Heart left ventricle (tissue), 16 donors: Measurements from ENCODE around the gene FAM83B. TPM values are rescaled to one million over a fixed set of nuclear protein-coding genes. Genes with fewer than 3 reads are reported as not detected.

Source experiments
- ATAC-seq, 4 donors: fragments of 200-7000 bp; cut with Tn5 transposase; one replicate each; pipeline ENCODE4 v1.9.1; 2020 to 2022; ENCODE audit warnings: moderate library complexity in 4 of 4, mild to moderate bottlenecking in 3 of 4, moderate number of reproducible peaks in 1 of 4
- DNase-seq, 5 donors: peaks; one replicate each; pipeline ENCODE4 v3.0.0-alpha.2; 2020
- H3K27ac ChIP-seq, 12 donors: fragments of 200-600 bp; sonication (generic) in 4 of 12; one replicate each; pipeline versions ENCODE4 v1.5.0 to v1.8.0; 2016 to 2022; ENCODE audit warnings: mild to moderate bottlenecking in 2 of 12
- H3K27me3 ChIP-seq, 9 donors: fragments of 200-600 bp; sonication (generic) in 2 of 9; one replicate each; pipeline versions ENCODE4 v1.5.1 to v1.8.0; 2016 to 2022; ENCODE audit warnings: mild to moderate bottlenecking in 3 of 9
- H3K36me3 ChIP-seq, 9 donors: fragments of 200-600 bp; sonication (generic) in 2 of 9; one replicate each; pipeline versions ENCODE4 v1.5.0 to v1.8.0; 2018 to 2022; ENCODE audit warnings: mild to moderate bottlenecking in 2 of 9
- H3K4me1 ChIP-seq, 12 donors: fragments of 200-600 bp; sonication (generic) in 4 of 12; one replicate each; pipeline versions ENCODE4 v1.5.0 to v1.8.0; 2016 to 2022; ENCODE audit warnings: mild to moderate bottlenecking in 3 of 12
- H3K4me3 ChIP-seq, 12 donors: fragments of 200-600 bp; sonication (generic) in 4 of 12; one replicate each; pipeline versions ENCODE4 v1.5.0 to v1.8.0; 2017 to 2022; ENCODE audit warnings: mild to moderate bottlenecking in 9 of 12, moderate library complexity in 4 of 12
- H3K9me3 ChIP-seq, 12 donors: fragments of 200-600 bp; sonication (generic) in 4 of 12; one replicate each; pipeline versions ENCODE4 v1.5.0 to v1.8.0; 2016 to 2022; ENCODE audit warnings: mild to moderate bottlenecking in 1 of 12
- CTCF ChIP-seq, 12 donors: fragments of 200-600 bp; sonication (generic) in 4 of 12; IDR thresholded peaks; one replicate each; pipeline versions ENCODE4 v1.5.0 to v1.8.0; 2018 to 2022; ENCODE audit warnings: antibody characterized with exemption in 12 of 12, mild to moderate bottlenecking in 5 of 12
- POLR2A ChIP-seq, 2 donors: fragments of 450-650 bp; IDR thresholded peaks; one replicate each; pipeline ENCODE4 v1.6.1; 2017; ENCODE audit warnings: antibody characterized with exemption in 2 of 2, mild to moderate bottlenecking in 2 of 2, moderate library complexity in 2 of 2
- WGBS, 4 donors: extraction: QIAGEN DNeasy Blood & Tissue Kit in 2 of 4; methylation state at CpG; one replicate each; pipeline versions ENCODE4 v1.1.5 to v1.1.7; 2013 to 2018; 5-methylcytosine and 5-hydroxymethylcytosine counted together
- intact Hi-C, 10 donors: fragments of 100-400 bp; cut with DNase I; formaldehyde crosslinking; loops; one replicate each; pipeline versions ENCODE4 v1.11.1 to v1.14.2; 2022
- polyA plus RNA-seq, 2 donors: library from polyadenylated mRNA; stranded (reverse); fragments of 200-250 nt; gene quantifications; one replicate each; pipeline ENCODE4 v1.2.3, GENCODE V29; 2013
- total RNA-seq, 9 donors: library from RNA; depleted of rRNA in 2 of 9; stranded (reverse); fragments of >200 nt in 2 of 9; fragmentation: NEBNext Ultra II Directional in 3 of 9; extraction: Animal tissue kit (Norgen Biotek cat#: 25700) in 3 of 9; gene quantifications; one replicate each; pipeline versions ENCODE4 v1.1.0 to v1.2.4, GENCODE V29; 2016 to 2023
- donor health status: ischemic (EF 13 %, LVEDD 7.1; RV severe dilation, severe dysfunction).
- donor health status: healthy with polysubstance abuse.
- donor health status: DM: no; HTN: yes; CAD: no.
- donor health status: DM: no; HTN: no; CAD: no.
- donor health status: ischemic (EF 25% LVEDD 6.9; RV normal size, moderate dysfunction).
- donor health status: ischemic (EF 25% LVEDD 5.7; RV mildly dilated, moderate dysfunction).
- donor health status: healthy.
- donor health status: DM: yes; HTN: yes; CAD: no.
- donor health status: ischemic (EF 35%, LVEDD 5.7; RV mildly dilated, moderate dysfunction).
- donor health status: nonischemic (EF 11% LVEDD 7.7; RV severe dilation, severe dysfunction).
- donor health status: DM: yes; HTN: yes; CAD: no.
- donor health status: PGD.
- donor health status: ischemic (EF 29% LVEDD 5.4; RV normal size, mild dysfunction).
- donor health status: nonischemic (EF 23%, LVEDD 6.1; RV moderate dilation, normal function).

FAM83B gene
- total and polyA plus RNA-seq, 11 donors = 0.03 to 1.1 (median 0.29) TPM; not detected in 1

GRCh38 chr6:54892831-54893230 lies 46.3 kb downstream of the FAM83B start:
- intact Hi-C loops = no loop called here
- Histone ChIP-seq H3K27me3 (no peaks in the 10 kb centered on the region), H3K4me3 (no peak overlapping the region), H3K27ac (no peak overlapping the region), H3K9me3 (no peaks in the 10 kb centered on the region), H3K4me1 (no peaks in the 10 kb centered on the region), H3K36me3 (no peaks in the 10 kb centered on the region)
- ATAC-seq (no peak), DNase-seq (no peak)
- TF ChIP-seq POLR2A (IDR thresholded peaks at IDR 0.05) (no peak), CTCF (IDR thresholded peaks at IDR 0.05) (no peak)
- 88 to 98% (median 93%) methylated on average over 1 of the region's 1 CpG for WGBS, 4 donors

GRCh38 chr6:54893818-54894217 lies 47.2 kb downstream of the FAM83B start:
- H3K27me3 ChIP-seq = no peaks in the 10 kb centered on the region
- ATAC-seq (no peak), DNase-seq (no peak)
- no peaks in the 10 kb centered on the region for H3K36me3 ChIP-seq
- H3K9me3 ChIP-seq = no peaks in the 10 kb centered on the region
- no peak overlapping the region for H3K4me3 ChIP-seq
- 55 to 83% (median 68%) methylated on average over 1 of the region's 1 CpG for WGBS, 4 donors
- intact Hi-C loops = no loop called here
- H3K4me1 ChIP-seq = no peaks in the 10 kb centered on the region
- H3K27ac ChIP-seq = no peak overlapping the region
- TF ChIP-seq POLR2A (IDR thresholded peaks at IDR 0.05) (no peak), CTCF (IDR thresholded peaks at IDR 0.05) (no peak)

GRCh38 chr6:54896302-54896701 lies 49.7 kb downstream of the FAM83B start:
- Histone ChIP-seq H3K27ac (no peak overlapping the region), H3K27me3 (no peaks in the 10 kb centered on the region), H3K4me1 (no peaks in the 10 kb centered on the region), H3K9me3 (no peaks in the 10 kb centered on the region), H3K4me3 (no peak overlapping the region), H3K36me3 (no peaks in the 10 kb centered on the region)
- TF ChIP-seq POLR2A (IDR thresholded peaks at IDR 0.05) (no peak), CTCF (IDR thresholded peaks at IDR 0.05) (no peak)
- intact Hi-C loops = no loop called here
- 58 to 71% (median 63%) methylated on average over 3 of the region's 3 CpGs for WGBS, 4 donors
- no peak for DNase-seq
- no peak for ATAC-seq

- H3K4me3 ChIP-seq = no peak overlapping the region
- H3K27ac ChIP-seq = no peak overlapping the region
- TF ChIP-seq POLR2A (IDR thresholded peaks at IDR 0.05) (no peak), CTCF (IDR thresholded peaks at IDR 0.05) (no peak)
Measured at GRCh38 chr6:54897462-54898189, 51.1 kb downstream of the FAM83B start.

More at GRCh38 chr6:54897462-54898189, 51.1 kb downstream of the FAM83B start:
- ATAC-seq (no peak), DNase-seq (no peak)
- Histone ChIP-seq H3K9me3 (no peaks in the 10 kb centered on the region), H3K36me3 (no peaks in the 10 kb centered on the region), H3K27me3 (no peaks in the 10 kb centered on the region), H3K4me1 (no peaks in the 10 kb centered on the region)
- intact Hi-C loops = no loop called here
- WGBS, 4 donors = 61 to 77% (median 67%) methylated on average over 2 of the region's 2 CpGs
